ENCODE results near the gene CCPG1. TPM values are rescaled to one million over a fixed set of nuclear protein-coding genes. Genes with fewer than 3 reads are reported as not detected.

CCPG1 gene
- total RNA-seq, 1 donor from 2014 or later: 31.2 TPM

- H3K9me3 Mint-ChIP-seq (ENCODE audit: low read depth): no peaks in the 10 kb centered on the region
- H3K4me3 Mint-ChIP-seq (ENCODE audit: low read depth): no peak overlapping the region
- H3K36me3 Mint-ChIP-seq (ENCODE audit: insufficient read depth): peaks cover 12% of the 10 kb centered on the region
- no peaks in the 10 kb centered on the region for H3K27me3 Mint-ChIP-seq
- no peak for TF ChIP-seq CTCF (IDR thresholded peaks at IDR 0.05; ENCODE audit: unreplicated experiment)
- H3K4me1 Mint-ChIP-seq (ENCODE audit: low read depth): peaks cover 3% of the 10 kb centered on the region
- H3K27ac Mint-ChIP-seq: peak overlapping the region; percentile 69
- no peak for DNase-seq (ENCODE audit: low spot score, unreplicated experiment)
These were observed 49.7 kb downstream of the CCPG1 start for GRCh38 chr15:55358471-55358870.

- Mint-ChIP-seq H3K36me3 (ENCODE audit: insufficient read depth) (peaks cover 12% of the 10 kb centered on the region), H3K27ac (no peak overlapping the region)
- TF ChIP-seq CTCF (IDR thresholded peaks at IDR 0.05; ENCODE audit: unreplicated experiment): no peak
These were observed 50.4 kb downstream of the CCPG1 start for GRCh38 chr15:55357774-55358173.

GRCh38 chr15:55356985-55357585 lies 51.1 kb downstream of the CCPG1 start:
- Mint-ChIP-seq H3K36me3 (ENCODE audit: insufficient read depth) (peaks cover 10% of the 10 kb centered on the region), H3K27ac (no peak overlapping the region), H3K4me3 (ENCODE audit: low read depth) (no peak overlapping the region), H3K9me3 (ENCODE audit: low read depth) (no peaks in the 10 kb centered on the region), H3K4me1 (ENCODE audit: low read depth) (peaks cover 3% of the 10 kb centered on the region), H3K27me3 (no peaks in the 10 kb centered on the region)
- TF ChIP-seq CTCF (IDR thresholded peaks at IDR 0.05; ENCODE audit: unreplicated experiment): no peak
- no peak for DNase-seq (ENCODE audit: low spot score, unreplicated experiment)

More at GRCh38 chr15:55357774-55358173, 50.4 kb downstream of the CCPG1 start:
- Mint-ChIP-seq H3K4me3 (ENCODE audit: low read depth) (no peak overlapping the region), H3K4me1 (ENCODE audit: low read depth) (peaks cover 3% of the 10 kb centered on the region), H3K9me3 (ENCODE audit: low read depth) (no peaks in the 10 kb centered on the region), H3K27me3 (no peaks in the 10 kb centered on the region)
- no peak for DNase-seq (ENCODE audit: low spot score, unreplicated experiment)

- no peak for DNase-seq (ENCODE audit: low spot score, unreplicated experiment)
- no peak for TF ChIP-seq CTCF (IDR thresholded peaks at IDR 0.05; ENCODE audit: unreplicated experiment)
- no peaks in the 10 kb centered on the region for H3K4me1 Mint-ChIP-seq (ENCODE audit: low read depth)
- H3K36me3 Mint-ChIP-seq (ENCODE audit: insufficient read depth): peaks cover 17% of the 10 kb centered on the region
- H3K9me3 Mint-ChIP-seq (ENCODE audit: low read depth): peaks cover 3% of the 10 kb centered on the region
- no peak overlapping the region for H3K27ac Mint-ChIP-seq
- no peak overlapping the region for H3K4me3 Mint-ChIP-seq (ENCODE audit: low read depth)
- H3K27me3 Mint-ChIP-seq: no peaks in the 10 kb centered on the region
These were observed 55.1 kb downstream of the CCPG1 start for GRCh38 chr15:55353025-55353424.

- DNase-seq (ENCODE audit: low spot score, unreplicated experiment): no peak
- Mint-ChIP-seq H3K9me3 (ENCODE audit: low read depth) (peaks cover 3% of the 10 kb centered on the region), H3K4me3 (ENCODE audit: low read depth) (no peak overlapping the region), H3K27me3 (no peaks in the 10 kb centered on the region), H3K36me3 (ENCODE audit: insufficient read depth) (peaks cover 13% of the 10 kb centered on the region), H3K4me1 (ENCODE audit: low read depth) (no peaks in the 10 kb centered on the region), H3K27ac (no peak overlapping the region)
- no peak for TF ChIP-seq CTCF (IDR thresholded peaks at IDR 0.05; ENCODE audit: unreplicated experiment)
These were observed 58.9 kb downstream of the CCPG1 start for GRCh38 chr15:55349282-55349681.

Measured in progenitor cell of endocrine pancreas (in vitro differentiated cells).